ENCODE measurements around the gene TMEM131.

The TMEM131 gene

DNA sequence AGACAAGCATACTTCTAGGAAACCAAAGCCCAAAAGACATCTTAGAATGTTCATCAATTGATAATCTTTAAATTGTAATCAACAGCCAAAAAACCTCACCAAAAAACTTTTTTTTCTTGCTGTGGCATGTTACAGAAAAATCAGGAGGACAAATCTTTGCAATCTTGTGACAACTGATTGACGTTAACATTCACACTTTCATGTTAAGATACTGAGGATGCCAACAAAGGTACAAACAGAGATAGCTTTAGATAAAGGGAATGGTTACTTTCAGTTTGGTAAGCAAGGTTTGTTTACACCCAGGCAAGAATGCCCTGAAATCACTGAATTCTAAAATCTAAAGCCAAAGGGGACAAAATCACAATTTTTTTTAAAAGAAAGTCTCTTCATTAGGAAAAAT is 190.0 kb downstream of the TMEM131 start:
- no peak for DNase-seq (ENCODE audit: low spot score)

- DNase-seq (ENCODE audit: low spot score): no peak
Observed at GRCh38 chr2:97801028-97801427, 194.7 kb downstream of the TMEM131 start.

GRCh38 chr2:97798416-97798815 is 197.3 kb downstream of the TMEM131 start:
- no peak for DNase-seq (ENCODE audit: low spot score)

- no peak for DNase-seq (ENCODE audit: low spot score)
Observed at GRCh38 chr2:97797355-97797754, 198.4 kb downstream of the TMEM131 start.

DNA sequence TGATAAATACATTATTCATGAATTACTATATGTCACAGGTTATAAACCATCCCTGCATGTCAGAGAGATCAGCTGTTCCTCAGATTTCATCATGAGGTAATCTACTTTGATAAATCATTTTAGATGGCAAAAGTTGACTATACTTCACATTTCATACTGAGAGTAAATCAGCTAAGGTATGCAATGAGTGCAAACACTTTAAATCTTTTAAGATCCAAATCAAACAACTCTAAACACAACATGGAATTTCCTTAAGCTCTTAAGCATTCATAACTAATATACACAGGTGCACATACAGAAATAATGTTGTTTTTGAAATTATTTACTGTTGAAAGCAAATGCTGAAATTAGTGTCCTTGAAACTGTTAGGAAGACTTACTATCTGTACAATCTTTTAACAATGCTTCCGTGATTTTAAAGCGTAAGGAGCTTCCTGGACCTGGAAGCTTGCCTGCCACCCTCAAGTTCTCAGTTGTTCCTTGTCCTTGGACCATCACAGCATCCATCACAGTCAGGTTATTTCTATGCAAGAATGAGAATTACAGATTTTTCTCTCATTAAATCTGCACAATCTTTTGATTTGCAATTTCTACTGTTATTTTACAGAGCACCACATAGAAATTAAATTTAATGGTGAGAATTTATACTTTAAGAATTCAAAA is 199.2 kb downstream of the TMEM131 start:
- DNase-seq (ENCODE audit: low spot score): no peak

- no peak for DNase-seq (ENCODE audit: low spot score)
Observed at GRCh38 chr2:97792416-97792815, 203.3 kb downstream of the TMEM131 start.

- DNase-seq (ENCODE audit: low spot score): no peak
Observed at GRCh38 chr2:97788986-97789644, 206.6 kb downstream of the TMEM131 start.

- no peak for DNase-seq (ENCODE audit: low spot score)
Observed at GRCh38 chr2:97785818-97786217, 209.9 kb downstream of the TMEM131 start.

GRCh38 chr2:97784953-97785352 is 210.8 kb downstream of the TMEM131 start:
- DNase-seq (ENCODE audit: low spot score): no peak

- DNase-seq (ENCODE audit: low spot score): no peak
Observed at GRCh38 chr2:97781981-97782380, 213.8 kb downstream of the TMEM131 start.

- DNase-seq (ENCODE audit: low spot score): no peak
Observed at GRCh38 chr2:97779141-97779540, 216.6 kb downstream of the TMEM131 start.

DNA sequence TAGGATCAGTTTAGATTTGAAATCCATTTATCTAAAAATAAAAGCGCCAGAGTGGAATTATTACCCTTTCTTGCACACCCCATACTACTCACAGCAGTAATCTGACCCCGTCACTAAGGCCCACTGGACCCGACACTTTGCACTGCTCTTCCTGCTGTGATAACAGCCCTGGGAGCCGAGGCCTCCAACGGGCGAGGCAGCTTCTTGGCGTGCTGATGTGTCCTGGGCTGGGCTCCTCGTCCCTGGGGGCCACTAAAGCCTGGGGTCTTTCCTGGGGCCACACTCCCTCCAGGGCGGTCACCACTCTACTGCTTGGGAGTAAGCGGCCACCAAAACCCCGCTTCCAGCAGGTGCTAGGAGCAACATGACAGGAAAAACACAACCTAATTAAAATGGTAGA is 220.7 kb downstream of the TMEM131 start:
- no peak for DNase-seq (ENCODE audit: low spot score)

DNA sequence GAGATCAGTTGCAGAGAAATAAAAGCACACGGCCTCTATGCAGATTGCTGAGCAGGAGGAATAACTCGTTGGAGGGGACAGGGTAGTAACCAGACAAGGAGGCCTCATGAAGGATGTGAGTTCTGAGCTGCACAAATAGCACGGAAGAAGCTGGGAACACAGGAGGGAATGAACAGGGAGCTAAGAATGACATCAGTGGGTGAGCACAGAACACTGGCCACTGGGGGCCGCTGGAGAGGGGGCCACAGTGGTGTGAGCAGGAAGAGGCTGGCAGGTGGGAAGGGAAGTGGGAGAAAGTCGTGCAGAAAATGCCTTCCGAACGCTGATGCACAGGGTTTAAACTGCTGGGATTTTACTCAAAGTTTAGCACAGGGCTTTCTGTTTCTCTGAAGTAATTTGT is 221.3 kb downstream of the TMEM131 start:
- DNase-seq (ENCODE audit: low spot score): peak; percentile 70

DNA sequence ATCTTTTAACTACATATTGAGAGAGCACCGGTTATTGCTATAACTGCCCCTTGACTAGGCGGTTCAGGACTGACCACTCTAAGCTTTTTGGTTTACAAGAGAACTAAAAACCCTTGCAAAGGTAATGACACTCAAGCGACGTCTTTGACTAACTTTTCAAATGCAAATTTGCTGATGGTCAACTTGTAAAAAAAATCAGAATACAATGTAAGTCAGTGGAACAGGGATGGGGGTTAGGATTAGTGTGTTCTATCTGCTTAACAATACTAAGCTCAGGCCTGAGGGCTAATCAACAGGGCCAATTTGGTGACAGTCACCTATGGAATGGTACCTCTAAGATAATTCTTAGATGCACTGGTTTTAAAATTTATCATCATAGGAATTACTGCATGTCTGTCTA is 225.3 kb downstream of the TMEM131 start:
- DNase-seq (ENCODE audit: low spot score): no peak

GRCh38 chr2:97769711-97770110 is 226.0 kb downstream of the TMEM131 start:
- no peak for DNase-seq (ENCODE audit: low spot score)

- no peak for DNase-seq (ENCODE audit: low spot score)
Observed at GRCh38 chr2:97769308-97769707, 226.4 kb downstream of the TMEM131 start.

- DNase-seq (ENCODE audit: low spot score): no peak
Observed at GRCh38 chr2:97766567-97766966, 229.2 kb downstream of the TMEM131 start.

DNA sequence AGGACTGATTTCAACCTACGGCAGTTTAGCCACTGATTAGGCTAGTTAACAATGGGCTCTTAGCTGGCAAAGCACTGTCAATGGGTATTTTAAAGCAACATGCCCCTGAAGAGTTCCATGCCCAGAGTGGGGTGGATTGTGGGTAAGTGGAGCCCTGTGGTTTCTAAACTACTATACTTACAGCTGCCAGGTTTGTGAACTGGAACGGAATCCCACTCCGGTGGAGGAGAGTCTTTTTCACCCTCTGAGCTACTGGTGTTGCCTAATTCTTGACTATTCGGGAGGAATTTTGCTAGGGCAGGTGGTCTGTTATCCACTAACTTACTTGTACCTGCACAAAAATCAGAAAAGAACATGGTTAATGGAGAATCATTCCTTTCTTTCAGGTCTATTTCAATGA is 229.8 kb downstream of the TMEM131 start:
- no peak for DNase-seq (ENCODE audit: low spot score)

DNA sequence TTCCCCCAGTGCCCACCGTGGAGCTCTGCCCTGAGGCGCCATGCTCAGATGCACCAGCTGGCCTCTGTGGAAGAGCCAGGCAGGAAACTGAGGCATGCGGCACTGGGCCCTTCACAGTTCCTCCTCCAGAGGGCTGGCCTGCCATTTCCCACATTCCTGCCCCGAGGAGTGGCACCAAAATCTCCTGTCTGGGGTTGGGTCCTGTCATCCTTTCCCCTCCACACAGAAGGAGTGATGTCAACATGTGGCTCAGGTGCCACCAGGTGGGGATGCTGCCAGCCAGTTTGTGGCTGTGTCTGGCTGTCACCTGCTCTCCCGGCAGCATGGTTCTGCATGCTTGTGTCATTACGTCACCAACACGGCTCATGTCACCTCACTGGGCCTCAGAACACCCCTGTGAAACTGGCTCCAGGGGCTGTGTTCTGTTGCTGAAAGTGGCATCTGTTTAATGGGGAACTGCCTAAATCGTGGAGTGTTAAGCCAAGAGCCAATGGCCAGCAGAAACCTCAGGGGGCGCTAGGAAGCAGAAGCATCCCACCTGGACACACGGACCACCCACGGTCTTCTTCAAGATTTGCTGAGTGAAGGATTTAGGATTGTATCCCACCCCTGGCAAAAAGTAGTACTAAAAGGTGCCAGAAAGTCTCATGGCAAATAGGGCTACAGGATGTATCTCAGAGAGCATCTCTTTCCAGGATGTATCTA is 231.0 kb downstream of the TMEM131 start:
- DNase-seq (ENCODE audit: low spot score): no peak

GRCh38 chr2:97763176-97763845 is 232.4 kb downstream of the TMEM131 start:
- DNase-seq (ENCODE audit: low spot score): no peak

- no peak for DNase-seq (ENCODE audit: low spot score)
Observed at GRCh38 chr2:97761192-97761591, 234.6 kb downstream of the TMEM131 start.

GRCh38 chr2:97760480-97761049 is 235.2 kb downstream of the TMEM131 start:
- no peak for DNase-seq (ENCODE audit: low spot score)

Measured in HuH-7 (cell line).